Measurements from ENCODE around the gene RHNO1. TPM values are rescaled to one million over a fixed set of nuclear protein-coding genes. Genes with fewer than 3 reads are reported as not detected.

RHNO1 gene
- total and polyA plus RNA-seq, 7 donors, result 1.8 to 11.7 (median 6.4) TPM

DNA sequence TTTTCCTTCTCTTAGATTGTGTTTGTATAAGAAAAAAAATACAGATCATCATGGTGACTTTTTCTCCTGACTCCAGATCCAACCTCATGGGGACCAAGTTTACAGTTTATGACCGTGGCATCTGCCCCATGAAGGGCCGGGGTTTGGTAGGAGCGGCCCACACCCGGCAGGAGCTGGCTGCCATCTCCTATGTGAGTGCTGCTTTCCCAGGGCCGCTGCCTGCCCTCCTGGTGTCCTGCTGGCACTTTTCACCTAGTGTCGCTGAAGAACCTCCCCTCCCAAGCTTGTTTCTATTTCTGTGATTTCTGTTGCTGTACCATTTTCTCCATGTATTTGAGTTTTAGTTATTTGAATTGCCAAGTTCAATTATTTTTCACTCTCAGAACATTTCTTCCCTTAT, 57.3 kb downstream of the RHNO1 start:
- intact Hi-C loops (cut with DNase I), result no loop called here
- H3K4me1 ChIP-seq, result no peaks in the 10 kb centered on the region
- H3K4me3 ChIP-seq, result no peak overlapping the region
- no peaks in the 10 kb centered on the region for H3K9me3 ChIP-seq
- H3K27ac ChIP-seq, result no peak overlapping the region
- ATAC-seq (no peak), DNase-seq (no peak)
- no peak for TF ChIP-seq CTCF (IDR thresholded peaks at IDR 0.05)
- peaks cover 8 to 85% of the 10 kb centered on the region in 2 donors for H3K36me3 ChIP-seq (ENCODE audit: insufficient read depth in 1 of 2, low read depth in 1 of 2)
- H3K27me3 ChIP-seq (ENCODE audit: insufficient read depth in 3 of 3, low read length in 2 of 3), result no peaks in the 10 kb centered on the region
- 89 to 96% (median 90%) methylated on average over 6 of the region's 6 CpGs for WGBS, 3 donors

- Histone ChIP-seq H3K4me3 (no peak overlapping the region), H3K4me1 (no peaks in the 10 kb centered on the region), H3K36me3 (ENCODE audit: insufficient read depth in 1 of 2, low read depth in 1 of 2) (peaks cover 6 to 83% of the 10 kb centered on the region in 2 donors), H3K27me3 (ENCODE audit: insufficient read depth in 3 of 3, low read length in 2 of 3) (no peaks in the 10 kb centered on the region), H3K9me3 (no peaks in the 10 kb centered on the region), H3K27ac (no peak overlapping the region)
- DNase-seq, result no peak
- intact Hi-C loops (cut with DNase I), result no loop called here
- 93 to 96% (median 93%) methylated on average over 11 of the region's 11 CpGs for WGBS, 3 donors
- no peak for TF ChIP-seq CTCF (IDR thresholded peaks at IDR 0.05)
- no peak for ATAC-seq
These were observed 59.3 kb downstream of the RHNO1 start for GRCh38 chr12:2936301-2936700.

- ATAC-seq, result no peak
- DNase-seq, result no peak
These were observed 60.5 kb downstream of the RHNO1 start for GRCh38 chr12:2937500-2937899.

More at GRCh38 chr12:2937500-2937899, 60.5 kb downstream of the RHNO1 start:
- Histone ChIP-seq H3K36me3 (ENCODE audit: insufficient read depth in 1 of 2, low read depth in 1 of 2) (peaks cover 2 to 71% of the 10 kb centered on the region in 2 donors), H3K9me3 (no peaks in the 10 kb centered on the region), H3K4me1 (no peaks in the 10 kb centered on the region), H3K27me3 (ENCODE audit: insufficient read depth in 3 of 3, low read length in 2 of 3) (no peaks in the 10 kb centered on the region), H3K4me3 (no peak overlapping the region), H3K27ac (no peak overlapping the region)
- WGBS, 3 donors, result 82 to 87% (median 82%) methylated on average over 3 of the region's 3 CpGs
- intact Hi-C loops (cut with DNase I), result no loop called here
- no peak for TF ChIP-seq CTCF (IDR thresholded peaks at IDR 0.05)

Other genes starting within 250 kb of the RHNO1 start
- gene FKBP4, start 82.3 kb upstream of the RHNO1 start, total RNA-seq, result 100 to 1,000 TPM in 2 of 4 donors, 10 to 100 TPM in 2; 80.7 to 122 (median 92.0) TPM
- gene FKBP4, start 82.3 kb upstream of the RHNO1 start, polyA plus RNA-seq, result 100 to 1,000 TPM in 1 of 3 donors, 10 to 100 TPM in 2; 62.4 to 116 (median 86.2) TPM
- gene ITFG2, start 64.6 kb upstream of the RHNO1 start, total RNA-seq, result 10 to 100 TPM in 2 of 4 donors, 1 to 10 TPM in 2; 5.1 to 12.0 (median 9.3) TPM
- gene ITFG2, start 64.6 kb upstream of the RHNO1 start, polyA plus RNA-seq, result 10 to 100 TPM in 1 of 3 donors, 1 to 10 TPM in 2; 7.8 to 12.8 (median 8.8) TPM
- gene NRIP2, start 42.2 kb upstream of the RHNO1 start, total RNA-seq, result 1 to 10 TPM in 2 of 4 donors, under 1 TPM in 2; 0.96 to 2.4 (median 1.1) TPM
- 1 to 10 TPM; 1.0 to 1.3 (median 1.3) TPM for gene NRIP2, start 42.2 kb upstream of the RHNO1 start, polyA plus RNA-seq
- not detected for gene TEX52, start 20.2 kb upstream of the RHNO1 start, total RNA-seq
- not detected for gene TEX52, start 20.2 kb upstream of the RHNO1 start, polyA plus RNA-seq
- under 1 TPM in 3 of 4 donors, not detected in 1; 0.15 to 0.59 (median 0.52) TPM for gene FOXM1, start within 50 bp of the RHNO1 start, total RNA-seq
- under 1 TPM; 0.17 to 0.20 (median 0.17) TPM for gene FOXM1, start within 50 bp of the RHNO1 start, polyA plus RNA-seq
- 1 to 10 TPM; 4.9 to 9.1 (median 8.0) TPM for gene TULP3, start 13.7 kb downstream of the RHNO1 start, total RNA-seq
- 1 to 10 TPM; 3.9 to 7.3 (median 4.4) TPM for gene TULP3, start 13.7 kb downstream of the RHNO1 start, polyA plus RNA-seq
- 100 to 1,000 TPM in 3 of 4 donors, 10 to 100 TPM in 1; 96.2 to 236 (median 171) TPM for gene TEAD4, start 82.2 kb downstream of the RHNO1 start, total RNA-seq
- 10 to 100 TPM; 71.2 to 88.7 (median 81.4) TPM for gene TEAD4, start 82.2 kb downstream of the RHNO1 start, polyA plus RNA-seq
- 10 to 100 TPM in 3 of 4 donors, 1 to 10 TPM in 1; 8.0 to 28.0 (median 13.4) TPM for gene TSPAN9, start 200.2 kb downstream of the RHNO1 start, total RNA-seq
- gene TSPAN9, start 200.2 kb downstream of the RHNO1 start, polyA plus RNA-seq, result 10 to 100 TPM in 1 of 3 donors, 1 to 10 TPM in 2; 6.4 to 11.6 (median 9.8) TPM